HG02610 (cell line): ENCODE measurements around the gene KCNIP3.
"Not testable (repeated sequence)": the region's sequence is repeated elsewhere in the genome, so short reads cannot be mapped to it uniquely, and the experiment has no call there.

Source experiments
- ATAC-seq: cut with Tn5 transposase; IDR thresholded peaks from one replicate; pipeline ENCODE4 v1.9.1; 2021; ENCODE audit warnings: mild to moderate bottlenecking, moderate library complexity; ENCODE audit not compliant: unreplicated experiment

Gene KCNIP3

DNA sequence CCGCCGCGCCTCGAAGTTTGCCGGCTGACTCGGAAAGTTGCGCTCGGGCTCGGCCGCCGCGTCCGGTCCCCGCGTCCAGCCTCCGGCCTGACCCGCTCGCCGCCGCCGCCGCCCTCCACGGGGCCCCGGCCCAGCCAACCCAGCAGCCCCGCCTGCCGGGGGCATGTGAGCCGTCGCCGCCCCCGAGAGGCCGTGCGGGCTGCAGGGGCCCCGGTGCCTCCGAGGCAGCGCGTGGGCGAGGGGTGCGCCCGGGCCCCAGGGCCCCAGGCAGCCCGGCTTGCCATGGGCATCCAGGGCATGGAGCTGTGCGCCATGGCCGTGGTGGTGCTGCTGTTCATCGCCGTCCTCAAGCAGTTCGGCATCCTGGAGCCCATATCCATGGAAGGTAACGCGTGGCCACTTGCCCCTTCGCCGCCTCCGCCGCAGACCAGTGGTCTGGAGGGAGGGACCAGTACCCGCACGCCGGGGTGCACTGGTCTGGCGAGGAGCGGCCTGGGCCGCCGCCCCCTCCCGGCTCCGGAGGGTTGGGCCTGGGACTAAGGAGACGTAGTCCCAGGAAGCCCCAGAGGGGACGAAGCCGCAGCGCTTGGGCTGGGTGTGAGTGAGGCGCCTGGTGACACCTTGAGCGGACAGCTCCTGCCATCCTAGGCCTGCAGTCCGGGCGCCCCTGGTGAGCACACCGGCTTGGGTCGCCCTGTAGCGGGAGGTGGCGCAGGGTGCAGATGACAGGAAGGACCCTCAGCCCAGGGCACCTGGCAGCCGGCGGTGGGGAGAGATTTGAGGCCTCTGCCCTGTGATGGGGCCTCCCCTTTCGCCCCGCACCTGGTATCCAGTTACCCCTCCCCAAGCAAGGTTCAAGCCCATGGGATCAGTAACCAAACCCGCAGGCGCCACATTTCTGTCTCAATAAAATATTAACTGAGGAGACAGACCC, 49.9 kb downstream of the KCNIP3 start:
- ATAC-seq = no peak

- no peak for ATAC-seq
Measured at GRCh38 chr2:95347681-95348608, 50.8 kb downstream of the KCNIP3 start.

DNA sequence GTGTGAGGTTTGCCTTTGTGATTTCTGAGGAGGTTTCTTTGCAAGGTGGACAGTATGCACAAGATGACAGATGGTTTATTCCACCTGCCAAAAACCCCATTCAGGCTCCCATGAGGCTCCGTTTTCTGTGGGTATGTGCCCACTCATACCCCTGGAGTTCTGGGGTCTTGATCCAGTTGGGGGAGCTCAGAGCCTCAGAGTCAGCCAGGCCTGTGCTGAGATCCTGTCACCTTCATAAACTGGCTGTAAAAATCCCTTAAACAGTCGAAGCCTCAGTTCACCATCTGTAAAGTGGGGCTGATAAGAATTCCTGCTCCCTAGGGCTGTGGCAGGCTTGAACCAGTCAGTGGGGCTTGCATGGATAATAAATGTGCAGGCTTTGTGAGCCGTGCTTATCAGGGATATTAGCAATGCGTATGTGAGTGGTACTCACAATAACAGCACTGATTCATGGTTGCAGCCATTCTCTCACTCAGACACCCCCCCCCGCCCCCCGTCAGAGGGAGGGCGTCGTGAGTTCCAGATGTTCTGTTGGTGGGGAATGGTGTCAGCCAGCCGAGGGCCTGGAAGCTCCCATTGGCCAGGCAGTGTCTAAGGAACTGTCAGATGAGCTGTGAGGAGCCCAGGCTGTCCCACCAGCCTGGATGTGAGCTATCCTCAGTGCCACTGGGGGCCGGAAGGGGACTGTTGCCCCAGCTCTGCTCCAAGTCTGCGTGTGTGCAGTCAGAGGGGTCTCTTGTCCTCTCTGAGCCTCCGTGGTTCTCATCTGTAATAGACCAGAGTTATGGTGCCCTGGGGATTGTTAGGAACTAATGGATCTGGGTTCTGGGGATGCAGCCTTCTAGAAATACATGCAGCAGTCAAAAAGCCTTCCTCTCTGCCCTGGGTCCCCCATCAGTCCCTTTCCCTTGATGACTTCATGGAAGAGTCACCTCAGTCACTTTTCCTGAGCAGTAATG, 51.7 kb downstream of the KCNIP3 start:
- ATAC-seq = no peak

DNA sequence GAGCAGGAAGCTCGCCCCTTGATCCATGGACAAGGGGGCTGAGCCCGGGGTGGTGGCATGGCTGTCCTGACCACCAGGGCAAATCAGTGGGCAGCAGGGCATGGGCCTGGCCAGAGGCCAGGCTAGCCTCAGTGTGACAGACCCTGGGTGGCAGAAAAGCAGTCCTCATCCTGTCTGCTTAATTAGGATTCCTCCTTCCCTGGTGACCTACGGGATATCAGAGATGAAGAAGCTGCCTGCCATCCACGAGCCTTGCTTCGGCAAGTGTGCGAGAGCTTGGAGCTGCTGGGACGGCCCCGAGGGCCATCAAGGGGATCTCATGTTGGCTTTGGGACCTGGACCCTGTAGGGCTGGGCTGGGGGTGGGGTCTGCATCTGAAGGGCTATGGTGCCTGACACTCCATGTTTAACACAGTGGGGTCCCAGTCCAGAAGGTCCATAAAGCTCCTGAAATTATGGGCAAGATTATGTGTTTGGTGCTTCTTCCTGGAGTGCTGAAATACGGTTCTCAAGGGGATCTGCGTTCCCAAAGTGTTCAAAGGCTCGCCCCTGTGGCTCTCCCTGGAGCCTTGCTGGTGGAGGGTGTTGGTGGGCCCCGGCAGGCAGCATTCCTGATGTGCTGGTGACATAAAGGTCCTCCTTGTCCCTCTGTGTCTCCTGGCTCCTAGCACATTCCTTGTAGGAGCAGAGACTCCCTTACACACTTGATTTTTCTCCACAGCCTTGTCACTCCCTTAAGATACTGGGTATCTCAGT, 52.6 kb downstream of the KCNIP3 start:
- ATAC-seq = no peak

DNA sequence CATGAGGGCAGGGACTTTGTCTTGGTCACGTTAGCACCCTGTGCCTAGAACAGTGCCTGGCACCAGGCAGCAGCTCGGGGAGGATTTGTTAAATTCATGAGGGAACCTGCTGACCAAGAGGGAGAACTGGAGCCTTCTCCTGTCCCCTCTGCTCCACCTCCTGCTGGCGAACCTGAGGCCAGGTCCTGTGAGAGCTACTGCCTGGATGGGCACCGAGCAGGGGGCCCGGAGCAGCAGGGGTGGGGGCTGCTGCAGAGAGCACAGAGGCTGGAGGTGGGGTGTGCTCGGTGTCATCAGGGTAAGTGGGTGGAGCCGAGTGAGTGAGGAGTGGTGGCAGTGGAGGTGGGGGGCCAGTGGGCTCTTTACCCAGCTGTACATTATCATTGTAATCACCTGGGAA, 53.2 kb downstream of the KCNIP3 start:
- ATAC-seq = no peak

- no peak for ATAC-seq
Measured at GRCh38 chr2:95350774-95351597, 53.8 kb downstream of the KCNIP3 start.

DNA sequence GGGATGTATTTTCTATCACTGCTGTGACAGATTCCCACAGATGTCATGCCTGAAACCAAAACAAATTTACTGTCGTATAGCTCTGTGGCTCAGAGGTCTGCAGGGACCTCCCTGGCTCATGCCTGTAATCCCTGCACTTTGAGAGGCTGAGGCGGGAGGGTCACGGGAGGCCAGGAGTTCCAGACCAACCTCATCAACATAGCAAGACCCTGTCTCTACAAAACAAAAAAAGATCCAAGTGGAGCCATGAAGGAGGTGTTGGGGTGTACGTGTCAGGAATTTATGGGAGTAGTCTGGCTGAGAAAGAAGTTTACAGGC, 54.4 kb downstream of the KCNIP3 start:
- no peak for ATAC-seq

- no peak for ATAC-seq
Measured at GRCh38 chr2:95352310-95353054, 55.3 kb downstream of the KCNIP3 start.

- ATAC-seq = no peak
Measured at GRCh38 chr2:95353055-95353575, 56.0 kb downstream of the KCNIP3 start.

GRCh38 chr2:95353613-95354468, 56.7 kb downstream of the KCNIP3 start:
- no peak for ATAC-seq

GRCh38 chr2:95354469-95354901, 57.3 kb downstream of the KCNIP3 start:
- ATAC-seq = no peak

- no peak for ATAC-seq
Measured at GRCh38 chr2:95354925-95355324, 57.8 kb downstream of the KCNIP3 start.

DNA sequence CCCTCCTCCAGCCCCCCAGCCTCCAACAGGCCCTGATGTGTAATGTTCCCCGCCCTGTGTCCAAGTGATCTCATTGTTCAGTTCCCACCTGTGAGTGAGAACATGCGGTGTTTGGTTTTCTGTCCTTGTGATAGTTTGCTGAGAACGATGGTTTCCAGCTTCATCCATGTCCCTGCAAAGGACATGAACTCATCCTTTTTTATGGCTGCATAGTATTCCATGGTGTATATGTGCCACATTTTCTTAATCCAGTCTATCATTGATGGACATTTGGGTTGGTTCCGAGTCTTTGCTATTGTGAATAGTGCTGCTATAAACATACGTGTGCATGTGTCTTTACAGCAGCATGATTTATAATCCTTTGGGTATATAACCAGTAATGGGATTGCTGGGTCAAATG, 58.3 kb downstream of the KCNIP3 start:
- ATAC-seq = not testable (repeated sequence)

DNA sequence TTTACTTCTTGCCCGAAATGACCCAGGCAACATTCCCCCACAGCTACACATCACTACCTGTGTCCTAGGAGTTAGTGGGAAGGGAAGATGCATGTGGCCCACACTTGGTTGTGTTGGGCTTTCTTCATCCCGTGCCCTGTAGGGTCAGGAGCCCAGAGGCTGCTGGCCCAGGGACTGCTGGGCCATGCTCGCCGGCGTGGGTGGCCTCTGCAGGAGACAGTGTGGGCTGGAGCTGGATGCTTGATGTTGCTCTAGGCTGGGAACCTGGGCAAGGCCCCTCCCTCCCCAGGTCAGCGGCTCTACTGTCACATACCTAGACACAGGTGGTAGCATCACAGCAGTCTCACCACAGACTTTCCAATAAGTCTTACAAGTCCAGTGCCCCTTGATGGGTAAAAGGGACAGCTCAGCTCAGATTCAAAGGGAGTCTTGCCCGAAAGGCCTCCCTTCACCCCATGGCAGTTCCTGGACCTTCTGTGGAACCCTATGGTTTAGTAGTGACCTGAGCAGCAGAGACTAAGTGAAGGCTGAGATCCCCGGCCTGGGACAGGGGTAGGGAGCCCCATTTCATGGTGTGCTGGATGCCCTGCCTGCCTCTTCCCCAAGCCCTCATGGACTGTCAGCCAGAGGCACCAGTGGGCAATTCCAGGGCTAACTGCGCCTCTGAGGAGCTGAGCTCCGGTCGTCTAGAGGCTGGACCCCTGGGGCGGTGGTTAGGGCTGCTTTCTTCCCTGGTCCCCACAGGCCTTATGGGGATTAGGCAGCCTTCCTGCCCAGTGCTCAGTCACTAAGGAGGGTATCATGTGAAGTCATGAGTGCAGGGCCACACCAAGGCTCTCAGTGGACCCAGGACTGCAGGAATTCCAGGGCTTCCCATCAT, 59.9 kb downstream of the KCNIP3 start:
- no peak for ATAC-seq

- no peak for ATAC-seq
Measured at GRCh38 chr2:95357717-95358280, 60.7 kb downstream of the KCNIP3 start.

DNA sequence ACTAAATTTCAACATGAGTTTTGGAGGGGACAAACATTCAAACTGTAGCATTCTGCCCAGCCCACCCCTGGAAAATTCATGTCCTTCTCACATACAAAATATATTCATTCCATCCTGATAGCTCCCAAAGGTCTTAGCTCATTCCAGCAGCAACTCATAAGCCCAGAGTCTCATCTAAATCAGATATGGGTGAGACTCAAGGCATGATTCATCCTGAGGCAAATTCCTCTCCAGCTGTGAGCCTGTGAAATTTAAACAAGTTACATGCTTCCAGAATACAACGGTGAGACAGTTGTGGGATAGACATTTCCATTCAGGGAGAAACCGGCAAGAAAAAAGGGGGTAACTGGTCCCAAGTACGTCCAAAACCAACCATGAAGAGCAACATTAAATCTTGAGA, 61.9 kb downstream of the KCNIP3 start:
- no peak for ATAC-seq
